Vagina (tissue), 2 donors: Measurements from ENCODE around the gene ARMH4. TPM values are rescaled to one million over a fixed set of nuclear protein-coding genes. Genes with fewer than 3 reads are reported as not detected.

Experiments used
- DNase-seq, 2 donors: peaks; one replicate each; pipeline ENCODE4 v3.0.0-alpha.2; 2017; ENCODE audit errors: extremely low spot score in 2 of 2
- H3K27ac ChIP-seq: fragments of 200-600 bp; sonication (generic); one replicate; pipeline ENCODE4 v1.5.1; 2019
- H3K27me3 ChIP-seq: fragments of 200-600 bp; sonication (generic); one replicate; pipeline ENCODE4 v1.5.1; 2019
- H3K36me3 ChIP-seq, 2 donors: fragments of 200-600 bp; sonication (generic); one replicate each; pipeline ENCODE4 v1.5.1; 2017 to 2019
- H3K4me1 ChIP-seq: fragments of 200-600 bp; sonication (generic); one replicate; pipeline ENCODE4 v1.5.1; 2019
- H3K4me3 ChIP-seq, 2 donors: fragments of 200-600 bp; sonication (generic); 1 replicate in 1 of 2; 2 replicates in 1 of 2; pipeline ENCODE4 v1.5.1; 2016 to 2019
- H3K9me3 ChIP-seq: fragments of 200-600 bp; sonication (generic); one replicate; pipeline ENCODE4 v1.5.1; 2019
- POLR2A ChIP-seq, 2 donors: fragments of 450-650 bp; IDR thresholded peaks; one replicate each; pipeline ENCODE4 v1.6.1; 2017; ENCODE audit warnings: antibody characterized with exemption in 2 of 2, mild to moderate bottlenecking in 2 of 2, moderate library complexity in 2 of 2
- POLR2AphosphoS5 ChIP-seq, 2 donors: sonication (generic); formaldehyde crosslinking; IDR thresholded peaks; one replicate each; pipeline ENCODE4 v1.9.0; 2017; ENCODE audit warnings: antibody characterized with exemption in 2 of 2, mild to moderate bottlenecking in 2 of 2, low read depth in 1 of 2; ENCODE audit not compliant: insufficient read depth in 1 of 2
- intact Hi-C: fragments of 100-400 bp; cut with DNase I; formaldehyde crosslinking; loops from one replicate; pipeline ENCODE4 v1.15.1; 2023
- total RNA-seq: library from RNA; depleted of rRNA; stranded (reverse); fragments of >200 nt; gene quantifications from one replicate; pipeline ENCODE4 v1.2.3, GENCODE V29; 2016
- TF ChIP-seq, protein P1 (sequence below), 3 experiments: fragments of 450-650 bp in 2 of 3; fragments of 200-600 bp in 1 of 3; sonication (generic) in 1 of 3; IDR thresholded peaks; one replicate each; pipeline ENCODE4 v1.5.1; 2017 to 2019; ENCODE audit warnings: antibody characterized with exemption in 3 of 3, mild to moderate bottlenecking in 2 of 3, moderate library complexity in 2 of 3

The ARMH4 gene
- total RNA-seq, 1 donor from 2014 or later = 5.2 TPM

DNA sequence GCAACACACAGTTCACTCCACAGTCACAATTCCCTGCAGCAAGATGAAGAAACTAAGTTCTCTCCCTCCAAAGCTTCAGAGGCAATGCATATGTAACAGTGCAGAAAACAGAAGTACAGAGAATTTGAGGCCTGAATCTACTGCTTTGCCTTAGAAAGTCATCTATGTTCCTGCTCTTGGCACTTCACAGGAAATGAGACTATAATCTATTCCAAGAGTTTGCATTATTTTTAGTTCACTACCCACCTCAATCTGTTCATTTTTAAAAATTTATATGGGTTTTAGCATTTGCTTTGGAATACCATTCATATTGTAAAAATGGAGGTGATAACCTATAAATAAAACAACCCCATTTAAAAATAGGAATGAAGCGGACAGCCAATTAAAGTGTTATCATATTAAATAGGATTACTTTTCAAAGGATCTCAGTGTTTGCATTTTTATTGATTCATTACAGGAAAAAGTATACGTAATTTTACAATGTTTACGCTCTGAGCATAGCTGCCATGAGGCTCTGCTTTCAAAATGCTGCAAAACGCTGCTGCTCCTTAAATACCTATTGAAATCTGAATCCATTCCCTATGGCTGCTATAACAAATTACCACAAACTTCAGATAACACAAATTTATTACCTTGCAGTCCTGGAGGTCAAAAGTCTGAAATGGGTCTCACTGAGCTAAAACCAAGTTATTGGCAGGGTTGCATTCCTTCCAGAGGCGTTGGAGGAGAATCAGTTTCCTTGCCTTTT is 60.0 kb downstream of the ARMH4 start:
- TF ChIP-seq, protein P1, sequence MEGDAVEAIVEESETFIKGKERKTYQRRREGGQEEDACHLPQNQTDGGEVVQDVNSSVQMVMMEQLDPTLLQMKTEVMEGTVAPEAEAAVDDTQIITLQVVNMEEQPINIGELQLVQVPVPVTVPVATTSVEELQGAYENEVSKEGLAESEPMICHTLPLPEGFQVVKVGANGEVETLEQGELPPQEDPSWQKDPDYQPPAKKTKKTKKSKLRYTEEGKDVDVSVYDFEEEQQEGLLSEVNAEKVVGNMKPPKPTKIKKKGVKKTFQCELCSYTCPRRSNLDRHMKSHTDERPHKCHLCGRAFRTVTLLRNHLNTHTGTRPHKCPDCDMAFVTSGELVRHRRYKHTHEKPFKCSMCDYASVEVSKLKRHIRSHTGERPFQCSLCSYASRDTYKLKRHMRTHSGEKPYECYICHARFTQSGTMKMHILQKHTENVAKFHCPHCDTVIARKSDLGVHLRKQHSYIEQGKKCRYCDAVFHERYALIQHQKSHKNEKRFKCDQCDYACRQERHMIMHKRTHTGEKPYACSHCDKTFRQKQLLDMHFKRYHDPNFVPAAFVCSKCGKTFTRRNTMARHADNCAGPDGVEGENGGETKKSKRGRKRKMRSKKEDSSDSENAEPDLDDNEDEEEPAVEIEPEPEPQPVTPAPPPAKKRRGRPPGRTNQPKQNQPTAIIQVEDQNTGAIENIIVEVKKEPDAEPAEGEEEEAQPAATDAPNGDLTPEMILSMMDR (IDR thresholded peaks at IDR 0.05) = no peak
- intact Hi-C loops = loop anchor here (10.0 kb wide), 1 partner anchor 303 kb away; the partner anchor contains the start of gene TOMM20L

DNA sequence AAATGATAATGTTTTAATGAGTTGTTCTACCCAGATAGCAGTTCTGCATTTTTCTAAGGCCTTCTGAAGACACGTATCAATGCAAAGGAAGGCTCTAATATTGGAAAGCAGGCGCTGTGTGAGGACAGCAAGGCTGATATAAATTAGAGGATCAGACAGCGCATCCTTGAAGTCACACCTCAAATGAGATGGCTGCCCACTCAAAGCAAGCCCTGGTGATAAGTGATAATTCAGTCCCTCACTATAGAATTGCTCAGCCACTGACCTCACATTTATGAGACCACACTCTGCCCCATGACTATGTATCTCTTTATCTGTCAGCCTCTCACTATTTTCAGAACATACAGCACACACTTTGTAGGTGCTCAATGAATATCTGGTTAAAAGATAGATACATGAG is 62.4 kb downstream of the ARMH4 start:
- TF ChIP-seq, protein P1 (IDR thresholded peaks at IDR 0.05) = no peak
- TF ChIP-seq POLR2A (IDR thresholded peaks at IDR 0.05) = no peak
- no peak for TF ChIP-seq POLR2AphosphoS5 (IDR thresholded peaks at IDR 0.05; ENCODE audit: insufficient read depth in 1 of 2, low read depth in 1 of 2)
- Histone ChIP-seq H3K9me3 (no peaks in the 10 kb centered on the region), H3K27me3 (no peaks in the 10 kb centered on the region), H3K27ac (no peak overlapping the region), H3K4me1 (no peaks in the 10 kb centered on the region), H3K36me3 (no peaks in the 10 kb centered on the region), H3K4me3 (no peak overlapping the region)
- intact Hi-C loops = loop anchor here (10.0 kb wide), 1 partner anchor 305 kb away; the partner anchor contains the start of gene TOMM20L
- no peak for DNase-seq

More for the DNA sequence above, 60.0 kb downstream of the ARMH4 start:
- Histone ChIP-seq H3K36me3 (no peaks in the 10 kb centered on the region), H3K27me3 (no peaks in the 10 kb centered on the region), H3K9me3 (no peaks in the 10 kb centered on the region), H3K4me3 (no peak overlapping the region), H3K27ac (no peak overlapping the region), H3K4me1 (no peaks in the 10 kb centered on the region)
- no peak for DNase-seq

DNA sequence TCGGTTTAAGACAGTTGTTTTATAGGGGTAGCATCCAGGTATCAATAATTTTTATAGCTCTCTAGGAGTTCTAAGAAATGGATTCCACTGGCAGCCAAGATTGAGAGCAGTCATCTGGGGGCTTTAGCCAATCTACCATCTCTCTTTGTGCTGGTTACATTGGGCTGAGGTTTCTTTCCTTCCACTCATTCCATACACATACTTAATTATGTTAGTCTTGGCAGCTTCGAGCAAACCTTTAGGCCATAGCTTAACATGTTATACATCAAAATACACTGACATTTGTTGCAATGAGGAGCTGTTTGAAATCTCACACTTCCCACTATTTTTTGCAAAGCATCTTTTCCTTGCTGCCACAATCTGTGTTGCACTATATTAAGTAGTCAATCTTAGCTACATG is 63.1 kb downstream of the ARMH4 start:
- no peaks in the 10 kb centered on the region for H3K36me3 ChIP-seq
- H3K27ac ChIP-seq = no peak overlapping the region
- TF ChIP-seq, protein P1 (IDR thresholded peaks at IDR 0.05) = no peak
- TF ChIP-seq POLR2AphosphoS5 (IDR thresholded peaks at IDR 0.05; ENCODE audit: insufficient read depth in 1 of 2, low read depth in 1 of 2) (no peak), POLR2A (IDR thresholded peaks at IDR 0.05) (no peak)
- H3K27me3 ChIP-seq = no peaks in the 10 kb centered on the region
- intact Hi-C loops = no loop called here
- no peak overlapping the region for H3K4me3 ChIP-seq
- DNase-seq = no peak
- no peaks in the 10 kb centered on the region for H3K4me1 ChIP-seq
- no peaks in the 10 kb centered on the region for H3K9me3 ChIP-seq

DNA sequence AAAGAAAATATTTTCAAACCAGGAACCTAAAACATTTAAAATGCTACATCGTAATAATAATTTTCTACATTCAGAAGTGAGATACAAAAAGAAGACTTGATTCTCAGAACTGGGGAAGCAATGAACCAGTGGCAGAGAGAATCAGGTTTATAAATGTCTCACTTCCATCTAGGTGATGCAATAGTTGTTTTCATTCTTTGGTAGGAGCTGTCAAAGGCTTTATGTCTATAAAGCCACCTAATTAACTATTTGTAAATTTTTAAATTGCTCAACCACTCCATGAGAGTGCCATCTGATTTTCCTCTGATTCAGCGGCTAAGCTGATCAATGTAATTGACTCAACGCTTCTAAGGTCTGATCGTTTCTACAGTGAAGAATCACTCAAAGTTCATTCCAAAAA is 66.1 kb downstream of the ARMH4 start:
- no peaks in the 10 kb centered on the region for H3K27me3 ChIP-seq
- no peaks in the 10 kb centered on the region for H3K36me3 ChIP-seq
- peaks cover 9% of the 10 kb centered on the region for H3K4me1 ChIP-seq
- intact Hi-C loops = no loop called here
- H3K9me3 ChIP-seq = no peaks in the 10 kb centered on the region
- DNase-seq = no peak
- no peak overlapping the region for H3K4me3 ChIP-seq
- H3K27ac ChIP-seq = no peak overlapping the region
- TF ChIP-seq POLR2AphosphoS5 (IDR thresholded peaks at IDR 0.05; ENCODE audit: insufficient read depth in 1 of 2, low read depth in 1 of 2) (no peak), POLR2A (IDR thresholded peaks at IDR 0.05) (no peak)

DNA sequence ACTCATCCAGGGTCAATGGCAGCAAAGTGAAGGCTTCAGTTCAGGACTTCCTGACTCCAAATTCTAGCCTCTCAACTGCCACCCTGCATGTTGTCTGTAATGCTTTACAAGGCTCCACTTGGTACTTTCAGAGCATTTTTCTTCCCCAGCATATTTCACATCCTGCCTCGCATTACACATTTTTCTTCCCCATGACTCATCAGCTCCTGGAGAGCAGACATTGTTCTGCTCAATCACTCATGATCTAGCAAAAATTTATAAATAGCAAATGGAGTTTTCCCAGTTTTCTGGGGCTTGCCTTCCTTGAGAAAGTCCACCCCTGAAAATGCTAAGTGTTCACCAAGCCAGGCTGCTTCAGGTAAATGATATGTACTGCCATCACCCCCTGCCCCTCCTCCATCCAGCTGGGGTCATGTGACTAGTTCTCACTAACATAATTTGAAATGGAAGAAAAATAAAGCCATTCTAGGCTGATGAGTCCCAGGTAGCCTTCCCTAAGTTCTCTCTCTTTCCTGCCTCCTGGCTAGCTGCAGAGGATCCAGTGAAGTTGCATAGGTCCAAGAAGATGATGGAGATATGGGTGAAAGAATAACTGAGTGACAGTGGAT is 69.4 kb downstream of the ARMH4 start:
- peak in 1 of 2 donors; percentile 47 for TF ChIP-seq POLR2AphosphoS5 (IDR thresholded peaks at IDR 0.05; ENCODE audit: insufficient read depth in 1 of 2, low read depth in 1 of 2)
- TF ChIP-seq, protein P1 (IDR thresholded peaks at IDR 0.05) = no peak
- Histone ChIP-seq H3K4me1 (peaks cover 9% of the 10 kb centered on the region), H3K9me3 (no peaks in the 10 kb centered on the region), H3K36me3 (no peaks in the 10 kb centered on the region), H3K4me3 (no peak overlapping the region), H3K27me3 (no peaks in the 10 kb centered on the region), H3K27ac (no peak overlapping the region)
- intact Hi-C loops = no loop called here
- DNase-seq = no peak
